Skeletal muscle tissue (tissue), 4 donors: ENCODE measurements around the gene MTERF1. TPM values are rescaled to one million over a fixed set of nuclear protein-coding genes. Genes with fewer than 3 reads are reported as not detected.
"Not testable (repeated sequence)": the region's sequence is repeated elsewhere in the genome, so short reads cannot be mapped to it uniquely, and the experiment has no call there.

Source experiments
- H3K27ac ChIP-seq: one replicate; pipeline ENCODE4 v1.7.0; 2013; ENCODE audit warnings: mild to moderate bottlenecking, low read depth, low read length, inconsistent platforms
- H3K27me3 ChIP-seq, 3 donors: one replicate each; pipeline ENCODE4 v1.7.0; 2013; ENCODE audit warnings: low read length in 3 of 3; ENCODE audit not compliant: control insufficient read depth in 3 of 3, insufficient read depth in 3 of 3
- H3K36me3 ChIP-seq, 3 donors: one replicate each; pipeline ENCODE4 v1.7.0; 2013; ENCODE audit warnings: low read length in 3 of 3; ENCODE audit not compliant: control insufficient read depth in 3 of 3, insufficient read depth in 3 of 3
- H3K4me1 ChIP-seq, 3 donors: one replicate each; pipeline ENCODE4 v1.7.0; 2013; ENCODE audit warnings: low read length in 3 of 3, mild to moderate bottlenecking in 3 of 3; ENCODE audit not compliant: control insufficient read depth in 3 of 3, insufficient read depth in 3 of 3
- H3K4me3 ChIP-seq, 3 donors: one replicate each; pipeline ENCODE4 v1.7.0; 2013; ENCODE audit warnings: low read length in 3 of 3
- H3K9ac ChIP-seq, 3 donors: one replicate each; pipeline ENCODE4 v1.7.0; 2013; ENCODE audit warnings: low read length in 3 of 3, mild to moderate bottlenecking in 3 of 3, moderate library complexity in 2 of 3, low read depth in 1 of 3
- H3K9me3 ChIP-seq, 3 donors: one replicate each; pipeline ENCODE4 v1.7.0; 2013; ENCODE audit warnings: low read length in 3 of 3; ENCODE audit not compliant: control insufficient read depth in 3 of 3
- total RNA-seq: library from RNA; depleted of rRNA; stranded (reverse); fragments of >200 nt; gene quantifications from one replicate; pipeline ENCODE4 v1.2.3, GENCODE V29; 2014
- donor health status: Osteomylitis.

The MTERF1 gene
- total RNA-seq, 1 donor from 2014 or later: 7.3 TPM

GRCh38 chr7:91910171-91910570 lies 29.7 kb upstream of the MTERF1 start:
- Histone ChIP-seq H3K4me3 (no peak overlapping the region), H3K4me1 (no peaks in the 10 kb centered on the region), H3K27ac (no peak overlapping the region), H3K36me3 (no peaks in the 10 kb centered on the region), H3K27me3 (no peaks in the 10 kb centered on the region), H3K9me3 (no peaks in the 10 kb centered on the region), H3K9ac (no peak overlapping the region)

GRCh38 chr7:91899563-91899962 lies 19.1 kb upstream of the MTERF1 start:
- Histone ChIP-seq H3K9me3 (no peaks in the 10 kb centered on the region), H3K4me1 (no peaks in the 10 kb centered on the region), H3K36me3 (no peaks in the 10 kb centered on the region), H3K27ac (no peak overlapping the region), H3K4me3 (no peak overlapping the region), H3K27me3 (no peaks in the 10 kb centered on the region), H3K9ac (no peak overlapping the region)

- Histone ChIP-seq H3K4me3 (no peak overlapping the region), H3K36me3 (no peaks in the 10 kb centered on the region), H3K9ac (no peak overlapping the region), H3K9me3 (no peaks in the 10 kb centered on the region), H3K27ac (no peak overlapping the region), H3K4me1 (no peaks in the 10 kb centered on the region), H3K27me3 (no peaks in the 10 kb centered on the region)
These were observed 17.9 kb upstream of the MTERF1 start for GRCh38 chr7:91898240-91898992.

GRCh38 chr7:91894781-91895480 lies 14.4 kb upstream of the MTERF1 start:
- Histone ChIP-seq H3K27ac (no peak overlapping the region), H3K9ac (no peak overlapping the region), H3K36me3 (no peaks in the 10 kb centered on the region), H3K27me3 (no peaks in the 10 kb centered on the region), H3K9me3 (no peaks in the 10 kb centered on the region), H3K4me1 (no peaks in the 10 kb centered on the region), H3K4me3 (no peak overlapping the region)

- H3K4me1 ChIP-seq, H3K9ac ChIP-seq, H3K27ac ChIP-seq, H3K4me3 ChIP-seq, H3K9me3 ChIP-seq, H3K27me3 ChIP-seq, H3K36me3 ChIP-seq: not testable (repeated sequence)
These were observed 13.2 kb upstream of the MTERF1 start for GRCh38 chr7:91893699-91894098.

GRCh38 chr7:91892821-91893340 lies 12.4 kb upstream of the MTERF1 start:
- H3K9me3 ChIP-seq: no peaks in the 10 kb centered on the region
- no peaks in the 10 kb centered on the region for H3K36me3 ChIP-seq
- H3K9ac ChIP-seq: no peak overlapping the region
- H3K27ac ChIP-seq: no peak overlapping the region
- H3K4me3 ChIP-seq: no peak overlapping the region
- no peaks in the 10 kb centered on the region for H3K4me1 ChIP-seq
- H3K27me3 ChIP-seq: no peaks in the 10 kb centered on the region

- H3K27ac ChIP-seq: no peak overlapping the region
- no peaks in the 10 kb centered on the region for H3K36me3 ChIP-seq
- H3K4me3 ChIP-seq: no peak overlapping the region
- H3K9me3 ChIP-seq: no peaks in the 10 kb centered on the region
- no peaks in the 10 kb centered on the region for H3K27me3 ChIP-seq
- H3K9ac ChIP-seq: no peak overlapping the region
- no peaks in the 10 kb centered on the region for H3K4me1 ChIP-seq
These were observed 11.7 kb upstream of the MTERF1 start for GRCh38 chr7:91892099-91892705.

- not testable (repeated sequence) for H3K4me1 ChIP-seq, H3K4me3 ChIP-seq, H3K9me3 ChIP-seq, H3K27me3 ChIP-seq, H3K27ac ChIP-seq, H3K36me3 ChIP-seq, H3K9ac ChIP-seq
These were observed 8.0 kb upstream of the MTERF1 start for GRCh38 chr7:91888271-91889175.

GRCh38 chr7:91887336-91888213 lies 7.1 kb upstream of the MTERF1 start:
- not testable (repeated sequence) for H3K9me3 ChIP-seq, H3K36me3 ChIP-seq, H3K27me3 ChIP-seq, H3K4me3 ChIP-seq, H3K9ac ChIP-seq, H3K27ac ChIP-seq, H3K4me1 ChIP-seq
